Esophagus squamous epithelium (tissue), 5 donors: ENCODE data around the gene TMEM258. TPM values are rescaled to one million over a fixed set of nuclear protein-coding genes. Genes with fewer than 3 reads are reported as not detected.

Experiments
- DNase-seq: peaks from one replicate; lab custom pipeline; 2025; lab: John Stamatoyannopoulos, UW
- H3K27ac ChIP-seq, 4 donors: fragments of 200-600 bp; sonication (generic); one replicate each; pipeline ENCODE4 v1.5.1; 2016 to 2019; ENCODE audit warnings: mild to moderate bottlenecking in 1 of 4
- H3K27me3 ChIP-seq, 4 donors: fragments of 200-600 bp; sonication (generic); 1 replicate in 3 of 4; 2 replicates in 1 of 4; pipeline versions ENCODE4 v1.5.1 to v1.6.0; 2017 to 2021; ENCODE audit warnings: antibody characterized with exemption in 1 of 4
- H3K36me3 ChIP-seq, 3 donors: fragments of 200-600 bp; sonication (generic); one replicate each; pipeline ENCODE4 v1.5.1; 2016 to 2019
- H3K4me1 ChIP-seq, 3 donors: fragments of 200-600 bp; sonication (generic); one replicate each; pipeline ENCODE4 v1.5.1; 2017 to 2019
- H3K4me3 ChIP-seq, 4 donors: fragments of 200-600 bp; sonication (generic); 1 replicate in 3 of 4; 2 replicates in 1 of 4; pipeline ENCODE4 v1.5.1; 2016 to 2019; ENCODE audit warnings: mild to moderate bottlenecking in 2 of 4, moderate library complexity in 1 of 4
- H3K9me3 ChIP-seq, 3 donors: fragments of 200-600 bp; sonication (generic); one replicate each; pipeline ENCODE4 v1.5.1; 2016 to 2019
- CTCF ChIP-seq, 6 experiments: fragments of 450-650 bp in 4 of 6; fragments of 200-600 bp in 2 of 6; sonication (generic) in 2 of 6; IDR thresholded peaks; one replicate each; pipeline ENCODE4 v1.5.1; 2016 to 2019; ENCODE audit warnings: antibody characterized with exemption in 6 of 6, mild to moderate bottlenecking in 4 of 6, moderate library complexity in 4 of 6
- POLR2A ChIP-seq, 4 donors: fragments of 450-650 bp; IDR thresholded peaks; one replicate each; pipeline ENCODE4 v1.6.1; 2017; ENCODE audit warnings: antibody characterized with exemption in 4 of 4, mild to moderate bottlenecking in 4 of 4, moderate library complexity in 3 of 4
- WGBS, 2 donors: methylation state at CpG; one replicate each; pipeline ENCODE4 v1.1.5; 2018; 5-methylcytosine and 5-hydroxymethylcytosine counted together
- intact Hi-C: fragments of 100-400 bp; cut with DNase I; formaldehyde crosslinking; loops from one replicate; pipeline ENCODE4 v1.15.0; 2022
- total RNA-seq, 4 donors: library from RNA; depleted of rRNA; stranded (reverse); fragments of >200 nt; gene quantifications; one replicate each; pipeline ENCODE4 v1.1.0, GENCODE V29; 2016
- donor health status: DM: yes; HTN: yes; CAD: no.

The TMEM258 gene
- total RNA-seq, 4 donors from 2014 or later: 32.3 to 54.2 (median 37.9) TPM

- H3K27ac ChIP-seq: peak overlapping the region in 3 of 4 donors; percentile 39 to 85 (median 58)
- DNase-seq: no peak
- WGBS, 2 donors: 83 to 89% methylated on average over 3 to 4 of the region's 4 CpGs
- peaks cover 0 to 39% (median 3%) of the 10 kb centered on the region in 4 donors for H3K27me3 ChIP-seq
- peaks cover 17 to 62% (median 25%) of the 10 kb centered on the region in 3 donors for H3K4me1 ChIP-seq
- H3K36me3 ChIP-seq: no peaks in the 10 kb centered on the region
- H3K4me3 ChIP-seq: no peak overlapping the region
- intact Hi-C loops: no loop called here
- no peak for TF ChIP-seq CTCF (IDR thresholded peaks at IDR 0.05)
- H3K9me3 ChIP-seq: no peaks in the 10 kb centered on the region
Observed at GRCh38 chr11:61829806-61830205, 37.4 kb upstream of the TMEM258 start.

GRCh38 chr11:61828629-61829407 is 36.4 kb upstream of the TMEM258 start:
- peak overlapping the region; percentile 52 to 85 (median 66) for H3K27ac ChIP-seq
- H3K36me3 ChIP-seq: no peaks in the 10 kb centered on the region
- H3K4me1 ChIP-seq: peaks cover 13 to 52% (median 21%) of the 10 kb centered on the region in 3 donors
- no peak for DNase-seq
- peak overlapping the region; percentile 13 to 68 (median 52) for H3K4me3 ChIP-seq
- no peaks in the 10 kb centered on the region for H3K9me3 ChIP-seq
- WGBS, 2 donors: 6 to 38% methylated on average over 4 to 26 of the region's 55 CpGs
- peaks cover 0 to 39% (median 3%) of the 10 kb centered on the region in 4 donors for H3K27me3 ChIP-seq
- intact Hi-C loops: no loop called here
- TF ChIP-seq CTCF (IDR thresholded peaks at IDR 0.05): peak in 2 of 6 experiments; percentile 24 to 34
- TF ChIP-seq POLR2A (IDR thresholded peaks at IDR 0.05): no peak

- Histone ChIP-seq H3K4me1 (peaks cover 13 to 52% (median 21%) of the 10 kb centered on the region in 3 donors), H3K27me3 (peaks cover 0 to 39% (median 3%) of the 10 kb centered on the region in 4 donors), H3K36me3 (no peaks in the 10 kb centered on the region), H3K9me3 (no peaks in the 10 kb centered on the region), H3K4me3 (peak overlapping the region; percentile 13 to 68 (median 52)), H3K27ac (peak overlapping the region; percentile 52 to 85 (median 66))
- WGBS, 2 donors: 0 to 1% methylated on average over 1 to 13 of the region's 16 CpGs
- DNase-seq: no peak
- TF ChIP-seq POLR2A (IDR thresholded peaks at IDR 0.05) (no peak), CTCF (IDR thresholded peaks at IDR 0.05) (no peak)
- intact Hi-C loops: no loop called here
Observed at GRCh38 chr11:61828379-61828628, 35.9 kb upstream of the TMEM258 start.

GRCh38 chr11:61827571-61828378 is 35.4 kb upstream of the TMEM258 start, which contains the start of gene FADS2:
Gene FADS2 (plus strand): TSS chr11:61828300. CDS start chr11:61828391, 91 bp downstream.
- H3K27me3 ChIP-seq: peaks cover 0 to 39% (median 3%) of the 10 kb centered on the region in 4 donors
- H3K27ac ChIP-seq: peak within 1 kb of the TSS; percentile 52 to 85 (median 66)
- H3K4me3 ChIP-seq: peak within 1 kb of the TSS; percentile 13 to 68 (median 52)
- 2 to 4% methylated on average over 28 to 37 of the region's 83 CpGs for WGBS, 2 donors
- DNase-seq: peak; percentile 41
- intact Hi-C loops: no loop called here
- H3K36me3 ChIP-seq: no peaks in the 10 kb centered on the region
- TF ChIP-seq POLR2A (IDR thresholded peaks at IDR 0.05) (peak in 1 of 4 donors; percentile 55), CTCF (IDR thresholded peaks at IDR 0.05) (no peak)
- peaks cover 13 to 52% (median 21%) of the 10 kb centered on the region in 3 donors for H3K4me1 ChIP-seq
- H3K9me3 ChIP-seq: no peaks in the 10 kb centered on the region
